Regular cardiac myocyte (primary cell): ENCODE results near the gene CSTF2. TPM values are rescaled to one million over a fixed set of nuclear protein-coding genes. Genes with fewer than 3 reads are reported as not detected.

Experiments
- total RNA-seq: library from RNA; depleted of rRNA; stranded (reverse); fragments of >200 nt; gene quantifications from 2 replicates; pipeline ENCODE4 v1.2.3, GENCODE V29; 2014

The CSTF2 gene
- 13.0 and 30.9 TPM in 2 replicates for total RNA-seq

GRCh38 chrX:100819837-100820666 is at the start of gene CSTF2:
CSTF2 (plus strand) TSS chrX:100820391; CDS start chrX:100820417, 26 bp downstream.

GRCh38 chrX:100874325-100874724 is 54.1 kb downstream of the CSTF2 start, which contains the start of gene NOX1:
NOX1 (minus strand) TSS chrX:100874359; CDS start chrX:100874139, 220 bp downstream.

Other genes with a start within 250 kb of the CSTF2 start
- not detected in 2 replicates for gene TNMD, start 235.5 kb upstream of the CSTF2 start, total RNA-seq
- 29.9 and 65.4 TPM in 2 replicates for gene TSPAN6, start 183.6 kb upstream of the CSTF2 start, total RNA-seq
- 57.9 and 171 TPM in 2 replicates for gene SRPX2, start 176.2 kb upstream of the CSTF2 start, total RNA-seq
- 5.9 and 18.0 TPM in 2 replicates for gene SYTL4, start 88.3 kb upstream of the CSTF2 start, total RNA-seq
- gene NOX1, start 54.0 kb downstream of the CSTF2 start, total RNA-seq = not detected in 2 replicates
- under 0.01 and 0.28 TPM in 2 replicates for gene XKRX, start 108.5 kb downstream of the CSTF2 start, total RNA-seq
- gene ARL13A, start 149.3 kb downstream of the CSTF2 start, total RNA-seq = not detected in 2 replicates
- 11.6 and 18.8 TPM in 2 replicates for gene TRMT2B, start 231.7 kb downstream of the CSTF2 start, total RNA-seq